Upper lobe of left lung (tissue), 4 donors: Measurements from ENCODE around the gene GRHL3.

Experiments used
- CTCF ChIP-seq, 6 experiments: fragments of 450-650 bp in 4 of 6; fragments of 200-600 bp in 2 of 6; sonication (generic) in 2 of 6; IDR thresholded peaks; one replicate each; pipeline ENCODE4 v1.5.1; 2016 to 2019; ENCODE audit warnings: antibody characterized with exemption in 6 of 6
- EP300 ChIP-seq, 4 donors: sonication (generic); formaldehyde crosslinking; IDR thresholded peaks; one replicate each; pipeline ENCODE4 v1.5.1; 2017; ENCODE audit warnings: antibody characterized with exemption in 4 of 4, control low read depth in 2 of 4

- TF ChIP-seq EP300 (IDR thresholded peaks at IDR 0.05) (no peak), CTCF (IDR thresholded peaks at IDR 0.05) (no peak)
Measured at GRCh38 chr1:24329331-24329730, 10.2 kb downstream of the GRHL3 start.
